GM23338 (cell line): Measurements from ENCODE around the gene TAOK1. TPM values are rescaled to one million over a fixed set of nuclear protein-coding genes. Genes with fewer than 3 reads are reported as not detected.

ENCODE experiments used
- ATAC-seq: fragments of 200-7000 bp; cut with Tn5 transposase; 3 replicates; pipeline ENCODE4 v1.9.1; 2020
- DNase-seq: peaks from one replicate; pipeline ENCODE4 v3.0.0-alpha.2; 2015; ENCODE audit warnings: low spot score
- H2AFZ ChIP-seq: fragments of 200-600 bp; sonication (generic); 2 replicates; pipeline ENCODE4 v1.8.0; 2016; ENCODE audit warnings: antibody characterized with exemption, mild to moderate bottlenecking, moderate library complexity
- H3F3A ChIP-seq: fragments of 200-600 bp; sonication (generic); replicated peaks from 2 replicates; pipeline ENCODE4 v1.8.0; 2017; ENCODE audit warnings: antibody characterized with exemption, mixed run types, low read depth
- H3K27ac ChIP-seq: fragments of 200-600 bp; sonication (generic); 2 replicates; pipeline ENCODE4 v1.6.1; 2016; ENCODE audit warnings: low read depth
- H3K27me3 ChIP-seq: fragments of 200-600 bp; sonication (generic); 2 replicates; pipeline ENCODE4 v1.8.0; 2016; ENCODE audit warnings: mild to moderate bottlenecking, mixed run types, moderate library complexity; ENCODE audit not compliant: insufficient read depth
- H3K36me3 ChIP-seq: fragments of 200-600 bp; sonication (generic); 2 replicates; pipeline ENCODE4 v1.8.0; 2016; ENCODE audit warnings: mild to moderate bottlenecking; ENCODE audit not compliant: insufficient read depth
- H3K4me1 ChIP-seq: fragments of 200-600 bp; sonication (generic); 2 replicates; pipeline ENCODE4 v1.8.0; 2016; ENCODE audit warnings: mild to moderate bottlenecking, moderate library complexity; ENCODE audit not compliant: insufficient read depth
- H3K4me2 ChIP-seq: fragments of 200-600 bp; sonication (generic); 2 replicates; pipeline ENCODE4 v1.7.1; 2017; ENCODE audit warnings: mixed run types
- H3K4me3 ChIP-seq: fragments of 200-600 bp; sonication (generic); 2 replicates; pipeline ENCODE4 v1.6.1; 2016; ENCODE audit warnings: mixed run types
- H3K79me2 ChIP-seq: fragments of 200-600 bp; sonication (generic); replicated peaks from 2 replicates; pipeline ENCODE4 v1.8.0; 2017; ENCODE audit warnings: mild to moderate bottlenecking; ENCODE audit not compliant: insufficient read depth
- H3K9me2 ChIP-seq: fragments of 200-600 bp; sonication (generic); 2 replicates; pipeline ENCODE4 v1.8.0; 2017; ENCODE audit not compliant: insufficient read depth
- H4K20me1 ChIP-seq: fragments of 200-600 bp; sonication (generic); replicated peaks from 2 replicates; pipeline ENCODE4 v1.8.0; 2017; ENCODE audit warnings: mild to moderate bottlenecking; ENCODE audit not compliant: insufficient read depth
- H3K27ac Mint-ChIP-seq: 2 replicates; pipeline ENCODE4 v1.8.0; 2020; ENCODE audit warnings: inconsistent platforms, mild to moderate bottlenecking, moderate library complexity, mixed read lengths
- H3K27me3 Mint-ChIP-seq: 3 replicates; pipeline ENCODE4 v1.8.0; 2022; ENCODE audit warnings: low read depth, mild to moderate bottlenecking, moderate library complexity, mixed read lengths, inconsistent platforms; ENCODE audit not compliant: insufficient read depth, poor library complexity
- H3K36me3 Mint-ChIP-seq: 3 replicates; pipeline ENCODE4 v1.8.0; 2021; ENCODE audit warnings: low read depth, mild to moderate bottlenecking, inconsistent platforms, moderate library complexity, mixed read lengths
- H3K4me1 Mint-ChIP-seq: 3 replicates; pipeline ENCODE4 v1.8.0; 2020; ENCODE audit warnings: mild to moderate bottlenecking, inconsistent platforms, mixed read lengths
- H3K4me3 Mint-ChIP-seq: 3 replicates; pipeline ENCODE4 v1.8.0; 2021; ENCODE audit warnings: moderate library complexity, mild to moderate bottlenecking, inconsistent platforms, mixed read lengths
- H3K9me3 Mint-ChIP-seq: 3 replicates; pipeline ENCODE4 v1.8.0; 2020; ENCODE audit warnings: moderate library complexity, mild to moderate bottlenecking, inconsistent platforms, mixed read lengths
- CREB1 ChIP-seq: fragments of 250-450 bp; sonication (Bioruptor Pico); IDR thresholded peaks from 2 replicates; pipeline ENCODE4 v1.5.0; 2020; ENCODE audit warnings: low read depth, mild to moderate bottlenecking, moderate library complexity
- EZH2 ChIP-seq: fragments of 200-600 bp; sonication (generic); IDR thresholded peaks from one replicate; pipeline ENCODE4 v1.8.0; 2017; ENCODE audit warnings: antibody characterized with exemption, mild to moderate bottlenecking, low read depth; ENCODE audit not compliant: unreplicated experiment
- EZH2phosphoT487 ChIP-seq: fragments of 200-600 bp; sonication (generic); IDR thresholded peaks from one replicate; pipeline ENCODE4 v1.8.1; 2018; ENCODE audit warnings: antibody characterized with exemption; ENCODE audit not compliant: unreplicated experiment
- JUNB ChIP-seq: IDR thresholded peaks from one replicate; pipeline ENCODE4 v1.6.1; 2016; ENCODE audit warnings: antibody characterized with exemption; ENCODE audit not compliant: unreplicated experiment
- NANOG ChIP-seq: IDR thresholded peaks from 2 replicates; pipeline ENCODE4 v1.6.1; 2016; ENCODE audit warnings: antibody characterized with exemption, borderline replicate concordance
- POLR2AphosphoS5 ChIP-seq: IDR thresholded peaks from 2 replicates; pipeline ENCODE4 v1.6.1; 2016; ENCODE audit warnings: antibody characterized with exemption, low read depth
- REST ChIP-seq: IDR thresholded peaks from one replicate; pipeline ENCODE4 v1.6.1; 2018; ENCODE audit warnings: antibody characterized with exemption; ENCODE audit not compliant: unreplicated experiment
- STAT1 ChIP-seq: IDR thresholded peaks from one replicate; pipeline ENCODE4 v1.6.1; 2016; ENCODE audit warnings: antibody characterized with exemption; ENCODE audit not compliant: unreplicated experiment
- ZNF114 ChIP-seq: fragments of 250-450 bp; sonication (Bioruptor Pico); IDR thresholded peaks from 2 replicates; pipeline ENCODE4 v1.5.0; 2020; ENCODE audit warnings: mild to moderate bottlenecking, moderate library complexity
- ZNF331 ChIP-seq: fragments of 250-450 bp; sonication (Bioruptor Pico); IDR thresholded peaks from 2 replicates; pipeline ENCODE4 v1.5.0; 2020; ENCODE audit warnings: low read depth, mild to moderate bottlenecking, moderate library complexity
- polyA plus RNA-seq: library from polyadenylated mRNA; unstranded; fragments of >200 nt; fragmentation: Nextera tagmentation; extraction: Ambion mirVana; gene quantifications from 2 replicates; pipeline ENCODE4 v1.2.1, GENCODE V29; 2016
- total RNA-seq: library from RNA; depleted of rRNA; stranded (reverse); fragments of >200 nt; shearing (Covaris generic); gene quantifications from 2 replicates; pipeline ENCODE4 v1.2.3, GENCODE V29; 2014
- TF ChIP-seq, protein P1 (sequence below): IDR thresholded peaks from 2 replicates; pipeline ENCODE4 v1.6.1; 2016; ENCODE audit warnings: antibody characterized with exemption
- TF ChIP-seq, protein P2 (sequence below), 2 experiments: fragments of 200-600 bp in 1 of 2; sonication (generic) in 1 of 2; conservative IDR thresholded peaks; 2 replicates each; pipeline versions ENCODE4 v1.5.1 to v1.6.1; 2016 to 2017; ENCODE audit warnings: antibody characterized with exemption in 2 of 2, low read depth in 2 of 2, mild to moderate bottlenecking in 2 of 2, moderate library complexity in 1 of 2

TAOK1 gene
- total and polyA plus RNA-seq, 2 experiments from 2014 or later = 19.4 to 69.8 TPM

- TF ChIP-seq, protein P1, sequence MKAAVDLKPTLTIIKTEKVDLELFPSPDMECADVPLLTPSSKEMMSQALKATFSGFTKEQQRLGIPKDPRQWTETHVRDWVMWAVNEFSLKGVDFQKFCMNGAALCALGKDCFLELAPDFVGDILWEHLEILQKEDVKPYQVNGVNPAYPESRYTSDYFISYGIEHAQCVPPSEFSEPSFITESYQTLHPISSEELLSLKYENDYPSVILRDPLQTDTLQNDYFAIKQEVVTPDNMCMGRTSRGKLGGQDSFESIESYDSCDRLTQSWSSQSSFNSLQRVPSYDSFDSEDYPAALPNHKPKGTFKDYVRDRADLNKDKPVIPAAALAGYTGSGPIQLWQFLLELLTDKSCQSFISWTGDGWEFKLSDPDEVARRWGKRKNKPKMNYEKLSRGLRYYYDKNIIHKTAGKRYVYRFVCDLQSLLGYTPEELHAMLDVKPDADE = no peak
- TF ChIP-seq JUNB = no peak
- no peak for TF ChIP-seq EZH2phosphoT487
- no peak for TF ChIP-seq EZH2
- TF ChIP-seq STAT1 = no peak
- no peak for TF ChIP-seq CREB1 (CRISPR knock-in tag)
- TF ChIP-seq, protein P2, sequence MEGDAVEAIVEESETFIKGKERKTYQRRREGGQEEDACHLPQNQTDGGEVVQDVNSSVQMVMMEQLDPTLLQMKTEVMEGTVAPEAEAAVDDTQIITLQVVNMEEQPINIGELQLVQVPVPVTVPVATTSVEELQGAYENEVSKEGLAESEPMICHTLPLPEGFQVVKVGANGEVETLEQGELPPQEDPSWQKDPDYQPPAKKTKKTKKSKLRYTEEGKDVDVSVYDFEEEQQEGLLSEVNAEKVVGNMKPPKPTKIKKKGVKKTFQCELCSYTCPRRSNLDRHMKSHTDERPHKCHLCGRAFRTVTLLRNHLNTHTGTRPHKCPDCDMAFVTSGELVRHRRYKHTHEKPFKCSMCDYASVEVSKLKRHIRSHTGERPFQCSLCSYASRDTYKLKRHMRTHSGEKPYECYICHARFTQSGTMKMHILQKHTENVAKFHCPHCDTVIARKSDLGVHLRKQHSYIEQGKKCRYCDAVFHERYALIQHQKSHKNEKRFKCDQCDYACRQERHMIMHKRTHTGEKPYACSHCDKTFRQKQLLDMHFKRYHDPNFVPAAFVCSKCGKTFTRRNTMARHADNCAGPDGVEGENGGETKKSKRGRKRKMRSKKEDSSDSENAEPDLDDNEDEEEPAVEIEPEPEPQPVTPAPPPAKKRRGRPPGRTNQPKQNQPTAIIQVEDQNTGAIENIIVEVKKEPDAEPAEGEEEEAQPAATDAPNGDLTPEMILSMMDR (conservative IDR thresholded peaks at IDR 0.05; ENCODE audit: low read depth in 2 of 2) = no peak
- no peak for TF ChIP-seq REST
- no peak for TF ChIP-seq ZNF331 (CRISPR knock-in tag)
Measured at GRCh38 chr17:29566473-29567303, 176.5 kb downstream of the TAOK1 start, which contains the start of gene ABHD15 (continued).

DNA sequence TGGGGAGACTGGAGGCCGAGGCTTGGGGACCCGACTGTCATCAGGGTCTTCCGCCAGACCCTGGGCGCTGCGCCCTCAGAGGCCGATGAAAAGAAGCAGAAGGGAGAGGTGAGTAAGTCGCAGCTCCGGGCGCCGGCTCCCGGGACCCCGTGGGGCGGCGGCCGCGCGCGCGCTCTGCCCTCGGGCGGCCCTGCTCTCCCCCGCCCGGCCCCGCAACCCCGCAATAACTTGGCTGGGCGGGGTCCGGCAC, 177.1 kb downstream of the TAOK1 start:
- Histone ChIP-seq H3K27ac (no peak overlapping the region), H3K4me1 (peaks cover 11% of the 10 kb centered on the region), H3K4me2 (peak overlapping the region; percentile 96), H3K4me3 (peak overlapping the region; percentile 87), H3K9me2 (no peaks in the 10 kb centered on the region), H3K27me3 (peaks cover 57% of the 10 kb centered on the region), H4K20me1 (peaks cover 8% of the 10 kb centered on the region), H3F3A (peaks cover 23% of the 10 kb centered on the region), H3K79me2 (no peaks in the 10 kb centered on the region), H2AFZ (peak overlapping the region; percentile 97), H3K36me3 (no peaks in the 10 kb centered on the region)
- peak overlapping the region; percentile 93; the same call in 2 of the 3 replicates for H3K4me3 Mint-ChIP-seq
- H3K4me1 Mint-ChIP-seq = peaks cover 10% of the 10 kb centered on the region
- H3K36me3 Mint-ChIP-seq = peaks cover 6% of the 10 kb centered on the region; the same call in 1 of the 3 replicates
- ATAC-seq = peak; percentile 7
- peaks cover 50% of the 10 kb centered on the region for H3K27me3 Mint-ChIP-seq
- no peak overlapping the region for H3K27ac Mint-ChIP-seq
- H3K9me3 Mint-ChIP-seq = no peaks in the 10 kb centered on the region
- peak; percentile 62 for DNase-seq
- TF ChIP-seq EZH2phosphoT487 (no peak), STAT1 (no peak), CREB1 (CRISPR knock-in tag) (no peak), EZH2 (no peak), ZNF331 (CRISPR knock-in tag) (no peak), POLR2AphosphoS5 (no peak), ZNF114 (CRISPR knock-in tag) (no peak), JUNB (no peak), NANOG (no peak)
- TF ChIP-seq, protein P2 (conservative IDR thresholded peaks at IDR 0.05; ENCODE audit: low read depth in 2 of 2) = no peak
